Hematopoietic multipotent progenitor cell treated with erythropoietin and hydrocortisone succinate and interleukin-3 and kit ligand, for 8 days (in vitro differentiated cells): ENCODE measurements around the gene UGT1A5.
A peak's percentile ranks its signal among the peaks of the same experiment; 100 is the strongest.
"Not testable (repeated sequence)": the region's sequence is repeated elsewhere in the genome, so short reads cannot be mapped to it uniquely, and the experiment has no call there.

ENCODE experiments used
- DNase-seq: peaks from one replicate; pipeline ENCODE4 v3.0.0-alpha.2; 2015

The UGT1A5 gene

GRCh38 chr2:233698740-233699139 is 14.0 kb upstream of the UGT1A5 start:
- no peak for DNase-seq

DNA sequence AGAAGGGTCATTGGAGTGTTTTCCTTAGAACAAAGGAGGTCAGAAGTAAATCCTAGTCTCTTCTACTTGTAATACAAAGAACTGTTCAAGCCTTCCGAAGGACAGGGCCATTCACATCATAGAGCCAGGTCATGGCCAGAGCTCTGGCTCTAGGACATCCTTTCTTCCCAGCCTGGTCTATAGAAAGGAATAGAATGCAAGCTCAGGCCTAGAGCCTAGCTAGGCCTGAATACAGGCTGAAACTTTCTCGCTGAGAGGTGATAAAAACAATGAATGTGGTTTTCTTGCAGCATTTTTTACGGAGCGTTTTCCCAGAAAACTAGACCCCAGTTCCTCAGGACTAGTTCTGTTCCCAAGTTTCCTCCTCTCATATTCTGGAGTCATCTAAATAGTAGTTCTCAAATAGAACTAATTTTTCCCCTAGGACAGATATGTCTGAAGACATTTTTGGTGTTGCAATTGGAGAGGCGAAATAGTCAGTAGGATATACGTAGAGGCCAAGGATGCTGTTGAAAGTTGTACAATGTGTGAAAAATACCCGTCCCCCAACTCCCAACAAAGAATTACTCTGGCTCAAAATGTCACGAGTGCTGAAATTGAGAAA is 13.2 kb upstream of the UGT1A5 start:
- DNase-seq: no peak

- DNase-seq: peak; percentile 96
Measured at GRCh38 chr2:233700028-233700635, 12.6 kb upstream of the UGT1A5 start.

DNA sequence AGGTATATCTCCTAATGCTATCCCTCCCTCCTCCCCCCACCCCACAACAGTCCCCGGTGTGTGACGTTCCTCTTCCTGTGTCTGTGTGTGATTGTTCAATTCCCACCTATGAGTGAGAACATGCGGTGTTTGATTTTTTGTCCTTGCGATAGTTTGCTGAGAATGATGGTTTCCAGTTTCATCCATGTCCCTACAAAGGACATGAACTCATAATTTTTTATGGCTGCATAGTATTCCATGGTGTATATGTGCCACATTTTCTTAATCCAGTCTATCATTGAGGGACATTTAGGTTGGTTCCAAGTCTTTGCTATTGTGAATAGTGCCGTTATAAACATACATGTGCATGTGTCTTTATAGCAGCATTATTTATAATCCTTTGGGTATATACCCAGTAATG is 11.9 kb upstream of the UGT1A5 start:
- DNase-seq: not testable (repeated sequence)

DNA sequence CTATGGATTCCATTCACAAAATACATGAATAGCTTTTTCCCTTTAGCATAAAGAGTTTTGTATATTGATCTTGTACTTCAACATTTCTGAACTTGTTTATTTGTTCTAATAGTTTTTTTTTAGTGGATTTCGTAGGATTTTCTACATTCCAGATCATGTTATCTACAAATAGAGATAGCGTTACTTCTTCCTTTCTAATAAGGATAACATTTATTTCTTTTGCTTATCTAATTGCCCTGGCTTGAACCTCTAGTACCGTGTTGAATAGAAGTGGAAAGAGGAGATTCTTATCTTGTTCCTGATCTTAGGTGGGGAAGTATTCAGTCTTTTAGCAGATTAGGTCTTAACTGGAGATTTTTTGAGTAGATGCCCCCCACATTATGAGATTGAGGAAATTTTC is 10.5 kb upstream of the UGT1A5 start:
- no peak for DNase-seq

DNA sequence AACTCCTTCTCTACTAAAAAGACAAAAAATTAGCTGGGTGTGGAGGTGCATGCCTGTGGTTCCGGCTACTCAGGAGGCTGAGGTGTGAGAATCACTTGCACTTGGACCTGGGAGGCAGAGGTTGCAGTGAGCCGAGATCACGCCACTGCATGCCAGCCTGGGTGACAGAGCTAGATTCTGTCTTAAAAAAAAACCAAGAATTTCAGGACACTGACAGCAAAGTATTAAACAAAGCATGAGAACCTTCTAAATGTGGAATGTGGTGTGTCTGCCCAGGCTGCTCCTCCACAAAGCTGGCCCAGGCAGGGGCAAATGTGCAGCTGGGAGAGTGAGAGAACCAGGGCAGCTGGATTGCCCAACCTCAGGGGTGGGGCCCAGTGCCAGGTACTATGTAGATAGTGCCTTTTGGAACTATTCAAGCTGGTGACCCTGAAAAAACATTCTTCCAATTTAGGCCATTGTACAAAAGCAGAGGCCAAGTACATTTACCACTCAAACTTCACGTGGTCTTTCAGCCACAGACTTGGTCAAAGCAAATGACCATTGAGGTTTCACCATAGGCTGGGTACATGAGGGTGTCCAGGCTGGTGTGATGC is 6.7 kb upstream of the UGT1A5 start:
- peak; percentile 35 for DNase-seq

DNA sequence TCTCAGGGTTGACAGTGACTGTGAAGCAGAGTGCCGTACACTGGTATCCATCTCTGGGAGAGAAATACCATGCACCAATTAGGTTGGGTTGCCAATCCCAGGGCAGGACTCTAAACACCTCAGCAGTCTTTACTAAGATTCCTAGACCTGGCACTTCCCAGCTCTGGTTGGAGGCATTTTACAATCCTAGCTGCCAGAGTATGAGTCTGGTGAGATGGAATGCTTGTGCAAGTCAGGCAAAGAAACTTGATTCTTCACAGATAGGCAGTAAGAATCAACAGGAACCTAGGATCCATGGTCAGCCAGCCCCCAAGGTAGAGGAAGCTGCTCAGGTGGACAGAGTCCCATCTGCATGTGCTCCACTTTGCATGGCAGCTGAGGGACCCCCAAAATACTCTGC is 6.0 kb upstream of the UGT1A5 start:
- DNase-seq: no peak

GRCh38 chr2:233707940-233708644 is 4.6 kb upstream of the UGT1A5 start:
- no peak for DNase-seq

GRCh38 chr2:233708942-233709341 is 3.8 kb upstream of the UGT1A5 start:
- no peak for DNase-seq

DNA sequence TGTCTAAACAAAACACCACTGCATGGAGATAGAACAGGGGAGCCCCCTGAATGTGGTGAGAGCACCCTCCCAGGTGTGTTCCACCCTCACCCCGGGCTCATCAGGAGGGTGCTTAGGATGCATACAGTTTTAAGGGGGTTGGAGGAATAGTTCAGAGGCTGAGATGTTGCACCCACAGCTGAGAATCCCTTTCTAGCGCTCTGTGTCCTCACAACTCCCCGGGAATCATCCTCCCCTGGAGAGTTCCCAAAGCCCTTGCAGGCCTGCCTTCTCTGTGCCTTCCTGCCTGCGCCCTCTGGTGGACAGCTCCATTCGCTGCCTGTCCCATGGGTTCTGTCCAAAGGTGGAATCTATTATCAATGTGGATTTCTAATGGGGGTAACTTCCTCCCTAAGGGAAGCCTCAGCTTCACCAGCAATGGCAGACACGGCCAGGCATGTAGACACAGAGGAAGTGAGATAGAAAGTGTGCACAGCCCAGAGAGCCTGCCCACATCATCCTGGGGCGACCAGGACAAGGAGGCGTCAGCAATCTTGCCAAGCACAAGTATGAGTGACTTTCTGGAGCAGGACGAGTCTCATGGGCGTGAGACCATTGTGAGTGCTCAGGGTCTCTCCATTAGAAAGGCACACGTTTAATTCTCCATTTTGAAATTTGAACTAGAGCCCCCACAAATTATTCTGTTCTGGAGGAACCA is 1.2 kb upstream of the UGT1A5 start:
- DNase-seq: peak; percentile 80

DNA sequence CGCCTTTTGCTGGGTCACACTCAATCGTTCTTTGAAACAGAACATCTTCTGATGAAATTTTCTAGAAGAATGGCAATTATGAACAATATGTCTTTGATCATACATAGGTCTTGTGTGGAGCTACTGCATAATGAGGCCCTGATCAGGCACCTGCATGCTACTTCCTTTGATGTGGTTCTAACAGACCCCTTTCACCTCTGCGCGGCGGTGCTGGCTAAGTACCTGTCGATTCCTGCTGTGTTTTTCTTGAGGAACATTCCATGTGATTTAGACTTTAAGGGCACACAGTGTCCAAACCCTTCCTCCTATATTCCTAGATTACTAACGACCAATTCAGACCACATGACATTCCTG is 532 bp downstream of the UGT1A5 start:
- DNase-seq: no peak

DNA sequence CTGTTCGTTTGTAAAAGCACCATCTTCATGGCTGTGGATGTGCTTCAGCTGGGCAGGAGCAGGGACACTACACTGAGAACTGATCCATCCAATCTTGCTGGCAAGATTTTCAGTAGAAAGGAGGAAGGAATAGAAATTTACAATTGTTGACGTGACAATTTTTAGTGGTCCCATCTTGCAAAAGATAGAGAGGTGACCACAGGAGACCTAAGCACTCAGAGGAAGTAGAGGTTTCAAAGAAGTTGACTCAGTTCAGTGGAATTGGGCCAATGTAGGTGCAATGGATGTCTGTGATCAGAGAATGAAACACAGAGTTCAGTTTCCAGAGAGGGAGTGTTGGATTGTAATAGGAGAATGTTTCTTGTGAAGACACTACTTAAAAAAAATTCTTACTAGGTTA is 1.4 kb downstream of the UGT1A5 start:
- DNase-seq: no peak

GRCh38 chr2:233718552-233718951 is 5.8 kb downstream of the UGT1A5 start, which contains the start of gene UGT1A4:
UGT1A4 (plus strand) TSS chr2:233718736; CDS start chr2:233718821, 85 bp downstream.
- DNase-seq: no peak

- no peak for DNase-seq
Measured at GRCh38 chr2:233728723-233729301, 16.1 kb downstream of the UGT1A5 start, which contains the start of gene UGT1A3. UGT1A3 (plus strand) TSS chr2:233729042; CDS start chr2:233729127, 85 bp downstream.

GRCh38 chr2:233736868-233737653 is 24.4 kb downstream of the UGT1A5 start:
- not testable (repeated sequence) for DNase-seq

DNA sequence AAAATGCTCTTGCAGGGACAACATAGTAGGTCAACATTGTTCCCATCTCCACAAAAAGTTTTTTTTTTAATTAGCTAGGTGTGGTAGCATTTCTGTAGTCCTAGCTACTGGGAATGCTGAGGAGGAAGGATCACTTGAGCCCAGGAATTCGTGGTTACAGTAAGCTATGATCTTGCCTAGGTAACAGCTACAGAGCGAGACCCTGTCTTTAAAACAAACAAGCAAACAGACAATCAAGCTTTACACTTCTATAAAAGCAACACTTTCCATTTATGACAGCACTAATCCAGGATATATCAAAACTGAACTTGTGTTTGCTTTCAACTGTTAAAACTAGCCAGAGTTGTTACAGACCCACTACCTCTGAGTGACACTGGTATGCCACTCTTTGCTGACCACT is 28.2 kb downstream of the UGT1A5 start:
- no peak for DNase-seq

DNA sequence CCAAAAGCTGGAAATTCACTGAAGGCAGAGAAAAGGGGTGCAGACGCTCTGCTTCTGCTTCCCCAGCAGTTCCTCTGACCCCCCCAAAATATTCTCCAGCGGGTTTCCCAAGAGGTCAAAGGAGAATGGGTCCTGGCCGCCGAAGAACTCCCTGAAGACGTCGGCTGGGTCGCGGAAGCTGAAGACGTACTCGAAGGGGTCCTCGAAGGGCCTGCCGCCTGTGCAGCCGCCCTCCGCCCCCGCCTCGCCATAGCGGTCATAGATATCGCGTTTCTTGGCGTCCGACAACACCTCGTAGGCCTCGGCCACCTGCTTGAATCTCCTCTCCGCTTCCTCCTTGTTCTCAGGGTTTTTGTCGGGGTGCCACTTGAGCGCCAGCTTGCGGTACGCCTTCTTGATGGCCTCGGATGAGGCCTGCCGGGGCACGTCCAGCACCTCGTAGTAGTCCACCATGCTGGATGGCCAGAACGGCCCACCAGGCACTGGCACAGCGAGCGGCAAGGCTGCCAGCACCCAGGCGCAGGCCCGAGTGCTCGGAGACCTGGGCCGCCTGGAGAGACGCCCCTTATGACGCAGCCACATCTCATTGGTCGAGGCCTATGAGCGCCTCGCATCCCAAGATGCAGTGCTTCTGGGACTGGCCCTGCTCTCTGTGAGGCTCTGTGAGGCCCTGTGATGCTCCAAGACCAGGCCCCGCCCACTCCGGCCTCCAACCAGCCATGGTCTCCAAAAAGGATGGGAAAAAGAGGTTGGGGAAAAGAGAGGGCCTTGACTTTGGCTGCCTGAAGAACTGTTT is 31.0 kb downstream of the UGT1A5 start:
- DNase-seq: no peak

DNA sequence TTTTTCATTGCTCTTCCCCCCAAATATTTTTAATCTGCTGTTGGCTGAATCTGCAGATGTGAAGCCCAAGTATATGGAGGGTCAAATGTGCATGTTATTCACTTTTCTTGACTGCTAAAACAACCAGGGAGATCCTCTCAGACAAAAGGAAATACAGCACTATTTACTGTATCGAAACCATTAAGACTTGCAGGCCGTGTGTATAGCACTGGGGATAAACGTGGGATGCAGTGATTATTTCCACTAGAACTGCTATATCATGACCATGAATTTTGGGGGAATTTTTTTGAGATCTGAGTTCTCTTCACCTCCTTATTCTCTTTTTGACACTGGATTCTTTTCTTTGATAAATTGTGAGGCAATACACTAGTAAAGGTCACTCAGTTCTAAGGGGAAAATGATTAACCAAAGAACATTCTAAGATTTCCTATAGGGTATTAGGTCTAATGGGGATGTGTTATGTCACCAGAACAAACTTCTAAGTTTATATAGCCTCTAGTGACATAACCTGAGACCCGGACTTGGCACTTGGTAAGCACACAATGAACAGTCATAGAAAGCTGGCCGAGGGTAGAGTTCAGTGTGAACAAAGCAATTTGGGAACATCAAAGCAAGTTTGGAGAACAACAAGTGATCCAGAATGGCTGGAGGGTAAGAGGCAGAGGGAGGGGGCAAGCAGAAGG is 32.5 kb downstream of the UGT1A5 start:
- no peak for DNase-seq

- DNase-seq: not testable (repeated sequence)
Measured at GRCh38 chr2:233745838-233746237, 33.1 kb downstream of the UGT1A5 start.

DNA sequence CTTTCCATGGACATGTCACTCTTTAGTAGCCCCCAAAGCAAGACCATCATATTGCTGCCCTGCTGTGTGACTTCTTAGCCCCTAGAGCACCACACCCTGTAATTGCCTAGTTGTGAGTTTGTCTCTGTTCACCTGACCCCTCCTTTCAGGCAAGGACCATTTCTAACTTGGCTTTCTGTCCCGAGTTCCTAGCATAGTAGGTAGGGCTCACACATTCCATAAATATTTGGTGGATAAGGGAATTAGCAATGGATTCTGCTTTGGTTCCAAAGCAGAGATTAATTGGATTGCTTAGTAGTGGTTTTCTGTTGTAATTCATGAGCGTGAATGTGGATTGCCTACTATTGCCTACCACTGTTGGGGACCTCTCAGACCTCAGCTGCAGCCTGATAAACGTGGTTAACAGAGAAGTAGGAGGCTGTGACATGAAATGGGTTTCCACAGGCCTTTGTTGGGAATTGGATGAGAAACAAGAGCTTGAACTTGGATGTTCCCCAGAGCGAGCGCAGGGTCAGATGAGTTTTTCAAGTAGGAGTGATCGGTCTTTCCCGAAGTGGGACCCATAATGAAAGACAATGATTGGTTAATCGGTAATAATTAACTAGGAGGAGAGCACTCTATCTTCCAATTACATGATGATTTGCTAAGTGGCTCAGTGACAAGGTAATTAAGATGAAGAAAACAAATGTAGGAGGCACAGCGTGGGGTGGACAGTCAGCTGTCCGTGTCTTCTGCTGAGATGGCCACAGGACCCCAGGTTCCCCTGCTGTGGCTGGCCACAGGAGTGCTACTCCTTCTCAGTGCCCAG is 34.0 kb downstream of the UGT1A5 start:
- no peak for DNase-seq
